Measurements from ENCODE around the gene CHD5. TPM values are rescaled to one million over a fixed set of nuclear protein-coding genes. Genes with fewer than 3 reads are reported as not detected.

CHD5 gene
- total RNA-seq, 4 donors from 2014 or later = 0.38 to 0.62 TPM; not detected in 2

- H3K4me3 ChIP-seq = no peak overlapping the region
- 74% methylated on average over 11 of the region's 18 CpGs; no CpG with 5 or more reads in 1 of the 2 donors for WGBS, 2 donors
- no peaks in the 10 kb centered on the region for H3K4me1 ChIP-seq
- H3K9me3 ChIP-seq = no peaks in the 10 kb centered on the region
- no peaks in the 10 kb centered on the region for H3K36me3 ChIP-seq
- TF ChIP-seq POLR2A (IDR thresholded peaks at IDR 0.05) (no peak), CTCF (IDR thresholded peaks at IDR 0.05) (no peak)
- no peak for DNase-seq
- intact Hi-C loops (cut with DNase I) = no loop called here
- peaks cover 0 to 21% (median 0%) of the 10 kb centered on the region in 4 donors for H3K27me3 ChIP-seq
- H3K27ac ChIP-seq = no peak overlapping the region
Observed at GRCh38 chr1:6121021-6121421, 59.1 kb downstream of the CHD5 start.

- no peak for DNase-seq
- TF ChIP-seq POLR2A (IDR thresholded peaks at IDR 0.05) (no peak), CTCF (IDR thresholded peaks at IDR 0.05) (no peak)
- 74 to 77% methylated on average over 3 of the region's 3 CpGs for WGBS, 2 donors
- Histone ChIP-seq H3K4me3 (no peak overlapping the region), H3K36me3 (no peaks in the 10 kb centered on the region), H3K9me3 (no peaks in the 10 kb centered on the region), H3K27ac (no peak overlapping the region), H3K27me3 (no peaks in the 10 kb centered on the region), H3K4me1 (no peaks in the 10 kb centered on the region)
- intact Hi-C loops (cut with DNase I) = no loop called here
Observed at GRCh38 chr1:6118415-6118814, 61.7 kb downstream of the CHD5 start.

- Histone ChIP-seq H3K4me3 (no peak overlapping the region), H3K9me3 (no peaks in the 10 kb centered on the region), H3K36me3 (no peaks in the 10 kb centered on the region), H3K4me1 (no peaks in the 10 kb centered on the region), H3K27ac (no peak overlapping the region), H3K27me3 (peaks cover 0 to 7% (median 0%) of the 10 kb centered on the region in 4 donors)
- DNase-seq = no peak
- intact Hi-C loops (cut with DNase I) = no loop called here
- TF ChIP-seq CTCF (IDR thresholded peaks at IDR 0.05) (no peak), POLR2A (IDR thresholded peaks at IDR 0.05) (no peak)
Observed at GRCh38 chr1:6117624-6118023, 62.5 kb downstream of the CHD5 start.

GRCh38 chr1:6117064-6117463, 63.1 kb downstream of the CHD5 start:
- WGBS, 2 donors = 88 to 89% methylated on average over 2 of the region's 2 CpGs
- H3K27me3 ChIP-seq = peaks cover 0 to 9% (median 0%) of the 10 kb centered on the region in 4 donors
- no peaks in the 10 kb centered on the region for H3K4me1 ChIP-seq
- TF ChIP-seq CTCF (IDR thresholded peaks at IDR 0.05) = no peak
- intact Hi-C loops (cut with DNase I) = no loop called here
- H3K36me3 ChIP-seq = no peaks in the 10 kb centered on the region
- H3K4me3 ChIP-seq = no peak overlapping the region
- H3K27ac ChIP-seq = no peak overlapping the region
- no peaks in the 10 kb centered on the region for H3K9me3 ChIP-seq
- no peak for DNase-seq

- Histone ChIP-seq H3K9me3 (no peaks in the 10 kb centered on the region), H3K27me3 (peaks cover 0 to 15% (median 0%) of the 10 kb centered on the region in 4 donors), H3K4me3 (no peak overlapping the region), H3K36me3 (no peaks in the 10 kb centered on the region), H3K4me1 (no peaks in the 10 kb centered on the region), H3K27ac (no peak overlapping the region)
- intact Hi-C loops (cut with DNase I) = no loop called here
- TF ChIP-seq POLR2A (IDR thresholded peaks at IDR 0.05) (no peak), CTCF (IDR thresholded peaks at IDR 0.05) (no peak)
- DNase-seq = no peak
- WGBS, 2 donors = 44 to 47% methylated on average over 1 of the region's 1 CpG
Observed at GRCh38 chr1:6116137-6116536, 64.0 kb downstream of the CHD5 start.

Measured in esophagus squamous epithelium (tissue), 5 donors.